GM23248 (cell line): Measurements from ENCODE around the gene HSF5. TPM values are rescaled to one million over a fixed set of nuclear protein-coding genes. Genes with fewer than 3 reads are reported as not detected.
"Not testable (repeated sequence)": the region's sequence is repeated elsewhere in the genome, so short reads cannot be mapped to it uniquely, and the experiment has no call there.

Experiments used
- DNase-seq: peaks from one replicate; pipeline ENCODE4 v3.0.0-alpha.2; 2015
- H2AFZ ChIP-seq: fragments of 200-600 bp; sonication (generic); 2 replicates; pipeline ENCODE4 v1.6.1; 2016; ENCODE audit warnings: antibody characterized with exemption
- H3F3A ChIP-seq: fragments of 200-600 bp; sonication (generic); 2 replicates; pipeline ENCODE4 v1.6.1; 2016; ENCODE audit warnings: mild to moderate bottlenecking, antibody characterized with exemption, mixed run types; ENCODE audit not compliant: insufficient read depth
- H3K27ac ChIP-seq: fragments of 200-600 bp; sonication (generic); 2 replicates; pipeline ENCODE4 v1.5.1; 2016; ENCODE audit warnings: mild to moderate bottlenecking
- H3K27me3 ChIP-seq: fragments of 200-600 bp; sonication (generic); replicated peaks from 2 replicates; pipeline ENCODE4 v1.6.1; 2016; ENCODE audit warnings: mild to moderate bottlenecking; ENCODE audit not compliant: insufficient read depth
- H3K36me3 ChIP-seq: fragments of 200-600 bp; sonication (generic); 2 replicates; pipeline ENCODE4 v1.6.1; 2016; ENCODE audit warnings: low read depth, mild to moderate bottlenecking
- H3K4me1 ChIP-seq: fragments of 200-600 bp; sonication (generic); 2 replicates; pipeline ENCODE4 v1.6.1; 2016; ENCODE audit warnings: mild to moderate bottlenecking; ENCODE audit not compliant: insufficient read depth
- H3K4me2 ChIP-seq: fragments of 200-600 bp; sonication (generic); one replicate; pipeline ENCODE4 v1.6.1; 2016; ENCODE audit warnings: mild to moderate bottlenecking; ENCODE audit not compliant: unreplicated experiment
- H3K4me3 ChIP-seq: fragments of 200-600 bp; sonication (generic); 2 replicates; pipeline ENCODE4 v1.5.1; 2016; ENCODE audit warnings: mild to moderate bottlenecking
- H3K79me2 ChIP-seq: fragments of 200-600 bp; sonication (generic); 2 replicates; pipeline ENCODE4 v1.6.1; 2016; ENCODE audit warnings: mild to moderate bottlenecking; ENCODE audit not compliant: insufficient read depth
- H3K9ac ChIP-seq: fragments of 200-600 bp; sonication (generic); 2 replicates; pipeline ENCODE4 v1.6.1; 2016; ENCODE audit warnings: mild to moderate bottlenecking
- H3K9me2 ChIP-seq: fragments of 200-600 bp; sonication (generic); 2 replicates; pipeline ENCODE4 v1.6.1; 2016; ENCODE audit warnings: mixed run types, mild to moderate bottlenecking, moderate library complexity; ENCODE audit not compliant: insufficient read depth
- H3K9me3 ChIP-seq: fragments of 200-600 bp; sonication (generic); one replicate; pipeline ENCODE4 v1.6.1; 2017; ENCODE audit warnings: low read depth
- H4K20me1 ChIP-seq: fragments of 200-600 bp; sonication (generic); 2 replicates; pipeline ENCODE4 v1.6.0; 2016; ENCODE audit not compliant: insufficient read depth
- EZH2 ChIP-seq: fragments of 200-600 bp; sonication (generic); IDR thresholded peaks from 2 replicates; pipeline ENCODE4 v1.6.1; 2018; ENCODE audit warnings: antibody characterized with exemption, mild to moderate bottlenecking; ENCODE audit not compliant: insufficient read depth, poor library complexity, severe bottlenecking
- EZH2phosphoT487 ChIP-seq: fragments of 200-600 bp; sonication (generic); IDR thresholded peaks from 2 replicates; pipeline ENCODE4 v1.6.1; 2018; ENCODE audit warnings: antibody characterized with exemption, moderate library complexity, mild to moderate bottlenecking, low read depth; ENCODE audit not compliant: insufficient read depth
- WGBS, 2 experiments: methylation state at CpG; one replicate each; pipeline ENCODE4 v1.1.6; 2015 to 2017; ENCODE audit warnings: low lambda C conversion rate in 2 of 2, low coverage in 1 of 2; ENCODE audit errors: missing lambda C conversion rate in 2 of 2; 5-methylcytosine and 5-hydroxymethylcytosine counted together
- in situ Hi-C: fragments of 300-500 bp; cut with MboI; formaldehyde crosslinking; loops from 2 replicates; pipeline ENCODE4 v1.15.0; 2020
- polyA plus RNA-seq: library from polyadenylated mRNA; unstranded; fragments of >200 nt; fragmentation: Nextera tagmentation; extraction: Ambion mirVana; gene quantifications from 2 replicates; pipeline ENCODE4 v1.2.1, GENCODE V29; 2016
- total RNA-seq: library from RNA; depleted of rRNA; stranded (reverse); fragments of >200 nt; shearing (Covaris generic); gene quantifications from 2 replicates; pipeline ENCODE4 v1.2.3, GENCODE V29; 2014

HSF5 gene
- total and polyA plus RNA-seq, 2 experiments from 2014 or later: not detected

DNA sequence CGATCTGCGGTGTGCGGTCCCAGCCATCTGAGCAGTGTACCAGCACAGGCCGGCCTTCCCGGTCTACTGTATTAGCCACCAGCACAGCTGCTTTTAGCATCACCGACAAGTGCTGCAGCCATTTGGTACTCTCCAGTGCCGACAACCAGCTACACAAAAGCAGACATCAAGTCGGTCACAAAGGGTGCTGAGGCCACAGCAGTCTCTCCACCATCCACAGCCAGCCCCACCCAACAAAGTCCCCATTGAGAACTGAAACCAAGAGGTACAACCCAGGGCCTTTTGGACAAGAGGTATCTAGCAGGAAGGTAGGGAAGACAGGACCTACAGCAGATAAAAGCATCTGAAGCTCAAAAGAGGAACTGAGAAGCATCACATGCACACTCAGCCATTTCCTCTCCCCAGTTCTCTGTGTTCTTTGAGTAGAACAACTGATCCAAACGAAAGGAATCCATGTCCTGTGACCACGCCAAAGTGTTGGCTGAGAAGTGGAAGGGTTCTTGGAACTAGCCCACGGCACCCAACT lies 16.7 kb upstream of the HSF5 start:
- in situ Hi-C loops: no loop called here
- DNase-seq: no peak
- Histone ChIP-seq H3K4me3 (no peak overlapping the region), H3K27me3 (no peaks in the 10 kb centered on the region), H3K9me2 (no peaks in the 10 kb centered on the region), H3K27ac (no peak overlapping the region), H3K9me3 (no peaks in the 10 kb centered on the region), H4K20me1 (no peaks in the 10 kb centered on the region), H3K9ac (no peak overlapping the region), H3K4me1 (no peaks in the 10 kb centered on the region), H3K4me2 (no peak overlapping the region), H2AFZ (no peak overlapping the region), H3K79me2 (no peaks in the 10 kb centered on the region), H3F3A (no peaks in the 10 kb centered on the region), H3K36me3 (peaks cover 11% of the 10 kb centered on the region)
- TF ChIP-seq EZH2 (no peak), EZH2phosphoT487 (no peak)
- 83 to 85% methylated on average over 11 of the region's 11 CpGs for WGBS, 2 experiments

DNA sequence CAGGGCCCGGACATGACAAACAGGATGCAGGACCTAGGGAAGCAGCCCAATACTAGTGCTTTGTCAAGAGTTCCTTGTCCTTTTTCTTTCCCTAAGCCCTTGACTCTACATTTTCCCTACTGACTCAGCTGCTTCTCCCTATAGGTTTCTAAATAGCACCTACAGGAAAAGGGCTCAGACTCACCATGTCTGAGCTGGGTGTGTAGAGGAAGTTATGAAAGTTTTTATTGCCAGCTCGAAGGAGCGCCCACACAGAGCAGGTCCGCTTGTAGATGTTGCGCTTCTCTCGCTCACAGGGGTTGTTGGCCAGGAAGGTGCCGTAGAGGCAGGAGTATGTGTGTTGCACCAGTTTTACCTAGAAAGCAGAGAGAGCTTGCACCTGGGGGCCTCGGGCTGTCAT lies 15.7 kb upstream of the HSF5 start:
- no peak overlapping the region for H2AFZ ChIP-seq
- DNase-seq: no peak
- H3K4me2 ChIP-seq: no peak overlapping the region
- in situ Hi-C loops: no loop called here
- no peaks in the 10 kb centered on the region for H3K4me1 ChIP-seq
- peaks cover 11% of the 10 kb centered on the region for H3K36me3 ChIP-seq
- H4K20me1 ChIP-seq: no peaks in the 10 kb centered on the region
- H3F3A ChIP-seq: no peaks in the 10 kb centered on the region
- no peaks in the 10 kb centered on the region for H3K9me2 ChIP-seq
- no peak overlapping the region for H3K9ac ChIP-seq
- no peaks in the 10 kb centered on the region for H3K79me2 ChIP-seq
- H3K4me3 ChIP-seq: no peak overlapping the region
- no peaks in the 10 kb centered on the region for H3K9me3 ChIP-seq
- no peaks in the 10 kb centered on the region for H3K27me3 ChIP-seq
- TF ChIP-seq EZH2phosphoT487 (no peak), EZH2 (no peak)
- no peak overlapping the region for H3K27ac ChIP-seq
- 94% methylated on average over 8 of the region's 8 CpGs for WGBS, 2 experiments

DNA sequence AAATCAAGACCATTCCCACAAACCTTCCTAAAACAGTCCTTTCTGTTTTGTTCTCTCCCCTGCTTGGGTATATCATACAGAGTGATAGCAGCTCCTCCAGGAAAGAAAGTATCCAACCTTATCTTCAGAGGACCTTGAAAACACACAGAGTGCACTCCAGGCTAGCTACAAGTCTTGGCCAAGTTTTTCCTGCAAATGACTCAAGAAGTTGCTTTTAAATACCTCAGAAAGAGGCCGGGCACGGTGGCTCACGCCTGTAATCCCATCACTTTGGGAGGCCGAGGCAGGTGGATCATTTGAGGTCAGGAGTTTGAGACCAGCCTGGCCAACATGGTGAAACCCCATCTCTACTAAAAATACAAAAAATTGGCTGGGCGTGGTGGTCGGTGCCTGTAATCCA lies 14.9 kb upstream of the HSF5 start:
- H3F3A ChIP-seq, H3K4me2 ChIP-seq, H2AFZ ChIP-seq, H3K4me1 ChIP-seq, H3K27me3 ChIP-seq, H3K79me2 ChIP-seq, H3K9me3 ChIP-seq, H4K20me1 ChIP-seq, H3K9ac ChIP-seq, in situ Hi-C loops, H3K9me2 ChIP-seq, H3K27ac ChIP-seq, DNase-seq, H3K4me3 ChIP-seq: not testable (repeated sequence)
- peaks cover 11% of the 10 kb centered on the region for H3K36me3 ChIP-seq
- WGBS, 2 experiments: 74 to 75% methylated on average over 6 of the region's 6 CpGs

DNA sequence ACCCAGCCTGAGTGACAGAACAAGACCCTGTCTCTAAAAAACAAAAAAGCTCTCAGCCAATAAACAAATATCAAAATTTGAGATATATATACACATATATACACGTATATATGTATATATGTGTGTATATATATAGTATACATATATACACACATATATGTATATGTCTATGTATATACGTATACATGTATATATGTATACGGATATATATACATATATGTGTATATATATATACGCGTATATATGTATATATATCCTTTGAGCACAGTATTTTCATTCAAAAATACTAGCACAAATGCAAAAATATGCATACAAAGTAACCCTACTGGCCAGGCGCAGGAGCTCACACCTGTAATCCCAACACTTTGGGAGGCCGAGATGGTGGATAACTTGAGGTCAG lies 13.2 kb upstream of the HSF5 start:
- no peaks in the 10 kb centered on the region for H3K9me2 ChIP-seq
- no peak overlapping the region for H2AFZ ChIP-seq
- TF ChIP-seq EZH2: no peak
- no peak for TF ChIP-seq EZH2phosphoT487
- H3K36me3 ChIP-seq: peaks cover 11% of the 10 kb centered on the region
- no peaks in the 10 kb centered on the region for H3K9me3 ChIP-seq
- H3K27me3 ChIP-seq: no peaks in the 10 kb centered on the region
- no peak overlapping the region for H3K27ac ChIP-seq
- WGBS, 2 experiments: 97% methylated on average over 7 of the region's 7 CpGs
- no peak overlapping the region for H3K4me2 ChIP-seq
- H3K4me3 ChIP-seq: no peak overlapping the region
- H3K9ac ChIP-seq: no peak overlapping the region
- no peaks in the 10 kb centered on the region for H3K79me2 ChIP-seq
- H3K4me1 ChIP-seq: no peaks in the 10 kb centered on the region
- H3F3A ChIP-seq: no peaks in the 10 kb centered on the region
- no peaks in the 10 kb centered on the region for H4K20me1 ChIP-seq
- DNase-seq: no peak
- in situ Hi-C loops: no loop called here

DNA sequence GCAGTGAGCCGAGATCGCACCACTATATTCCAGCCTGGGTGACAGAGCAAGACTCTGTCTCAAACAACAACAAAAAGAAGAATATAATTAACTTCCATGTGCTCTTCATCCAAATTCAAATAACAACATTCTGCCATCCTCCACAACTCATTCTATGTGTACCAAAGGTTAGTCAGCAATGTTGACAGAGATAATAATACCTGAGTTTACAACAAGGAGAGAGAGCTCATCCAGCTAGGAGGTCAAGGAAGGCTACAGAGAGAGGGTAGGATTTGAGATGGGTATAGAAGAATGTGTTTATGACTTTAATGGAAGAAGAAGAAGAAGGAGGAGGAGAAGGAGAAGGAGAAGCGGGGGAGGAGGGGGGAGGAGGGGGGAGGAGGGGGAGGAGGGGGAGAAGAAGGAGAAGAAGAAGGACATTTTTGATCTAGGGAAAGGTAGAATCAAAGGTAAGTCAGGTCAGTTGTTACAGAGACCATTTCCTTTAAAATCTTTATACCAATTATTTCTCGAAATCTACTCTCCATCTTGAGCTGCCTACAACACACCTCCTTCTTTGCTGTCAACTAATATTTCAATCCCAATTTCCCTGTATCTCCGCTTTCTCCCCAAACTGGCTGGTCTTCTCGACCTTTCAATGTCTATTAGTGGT lies 10.1 kb upstream of the HSF5 start:
- 88 to 92% methylated on average over 5 to 6 of the region's 6 CpGs for WGBS, 2 experiments

More for the DNA sequence above, 10.1 kb upstream of the HSF5 start:
- Histone ChIP-seq H3K27me3 (no peaks in the 10 kb centered on the region), H4K20me1 (no peaks in the 10 kb centered on the region), H3K4me3 (no peak overlapping the region), H2AFZ (no peak overlapping the region), H3K4me1 (no peaks in the 10 kb centered on the region), H3K36me3 (peaks cover 16% of the 10 kb centered on the region), H3K27ac (no peak overlapping the region), H3K4me2 (no peak overlapping the region), H3K9me2 (no peaks in the 10 kb centered on the region), H3K9me3 (no peaks in the 10 kb centered on the region), H3K9ac (no peak overlapping the region), H3F3A (no peaks in the 10 kb centered on the region), H3K79me2 (no peaks in the 10 kb centered on the region)
- in situ Hi-C loops: no loop called here
- TF ChIP-seq EZH2phosphoT487 (no peak), EZH2 (no peak)
- no peak for DNase-seq
